Prostate gland (tissue), 2 donors: Measurements from ENCODE around the gene UFD1. TPM values are rescaled to one million over a fixed set of nuclear protein-coding genes. Genes with fewer than 3 reads are reported as not detected.

Source experiments
- DNase-seq: peaks from one replicate; pipeline ENCODE4 v3.0.0-alpha.2; 2019; ENCODE audit warnings: low spot score
- H3K27ac ChIP-seq, 2 donors: fragments of 200-600 bp; sonication (generic); 2 replicates each; pipeline ENCODE4 v1.5.1; 2017 to 2019
- H3K27me3 ChIP-seq: fragments of 200-600 bp; sonication (generic); replicated peaks from 2 replicates; pipeline ENCODE4 v1.5.1; 2019; ENCODE audit not compliant: insufficient read depth
- H3K36me3 ChIP-seq, 2 donors: fragments of 200-600 bp; sonication (generic); 1 replicate in 1 of 2; 2 replicates in 1 of 2; pipeline versions ENCODE4 v1.5.1 to v1.8.1; 2017 to 2019
- H3K4me1 ChIP-seq: fragments of 200-600 bp; sonication (generic); replicated peaks from 2 replicates; pipeline ENCODE4 v1.5.1; 2019
- H3K4me3 ChIP-seq, 2 donors: fragments of 200-600 bp; sonication (generic); 2 replicates each; pipeline ENCODE4 v1.5.1; 2017 to 2019
- H3K9me3 ChIP-seq: fragments of 200-600 bp; sonication (generic); 2 replicates; pipeline ENCODE4 v1.5.1; 2017
- POLR2A ChIP-seq: fragments of 450-650 bp; IDR thresholded peaks from one replicate; pipeline ENCODE4 v1.6.1; 2016; ENCODE audit warnings: antibody characterized with exemption, mild to moderate bottlenecking
- POLR2AphosphoS5 ChIP-seq: sonication (generic); formaldehyde crosslinking; IDR thresholded peaks from one replicate; pipeline ENCODE4 v1.6.1; 2017; ENCODE audit warnings: antibody characterized with exemption
- WGBS: methylation state at CpG from one replicate; pipeline ENCODE4 v1.1.5; 2018; 5-methylcytosine and 5-hydroxymethylcytosine counted together
- intact Hi-C: fragments of 100-400 bp; cut with DNase I; formaldehyde crosslinking; loops from one replicate; pipeline ENCODE4 v1.14.2; 2022
- total RNA-seq, 2 donors: library from RNA; depleted of rRNA; stranded (reverse); fragments of >200 nt; gene quantifications; one replicate each; pipeline ENCODE4 v1.1.0, GENCODE V29; 2016
- TF ChIP-seq, protein P1 (sequence below), 4 experiments: fragments of 200-600 bp in 2 of 4; fragments of 450-650 bp in 2 of 4; sonication (generic) in 2 of 4; IDR thresholded peaks; 1 replicate in 3 of 4; 2 replicates in 1 of 4; pipeline ENCODE4 v1.5.1; 2016 to 2019; ENCODE audit warnings: antibody characterized with exemption in 4 of 4, mild to moderate bottlenecking in 2 of 4, moderate library complexity in 2 of 4

The UFD1 gene
- total RNA-seq, 2 donors from 2014 or later, result 29.9 to 38.2 TPM

DNA sequence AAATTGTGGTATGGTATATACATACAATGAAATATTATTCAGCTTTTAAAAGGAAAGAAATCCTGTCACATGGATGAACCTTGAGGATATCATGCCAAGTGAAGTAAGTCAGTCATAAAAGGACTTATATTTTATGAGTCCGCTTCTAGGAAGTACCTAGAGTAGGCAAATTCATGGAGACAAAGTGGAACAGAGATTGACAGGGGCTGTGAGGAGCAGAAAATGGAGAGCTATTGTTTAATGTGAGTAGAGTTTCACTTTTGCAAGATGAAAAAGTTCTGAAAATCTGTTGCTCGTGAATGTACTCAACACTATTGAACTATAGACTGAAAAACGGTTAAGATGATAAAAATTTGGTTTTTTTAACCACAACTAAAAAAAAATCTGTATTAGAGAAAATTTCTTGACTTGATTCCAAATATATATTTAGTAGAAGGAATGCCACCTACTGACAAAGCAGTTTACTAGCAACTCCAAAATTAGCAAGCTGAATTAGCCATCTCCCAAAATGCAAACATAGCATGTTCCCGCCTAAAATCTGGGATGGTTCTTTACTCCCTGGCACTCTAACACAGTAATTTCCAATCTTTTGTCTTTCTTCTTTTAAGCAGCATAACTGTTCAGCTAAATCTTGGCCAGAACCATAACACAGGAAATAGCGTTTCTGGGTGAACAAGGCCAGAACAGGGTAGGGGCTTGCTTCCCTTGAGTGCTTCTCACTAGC lies 1.5 kb downstream of the UFD1 start:
- Histone ChIP-seq H3K9me3 (no peaks in the 10 kb centered on the region), H3K27me3 (no peaks in the 10 kb centered on the region), H3K4me3 (peak overlapping the region; percentile 71 to 77), H3K27ac (peak overlapping the region; percentile 93 to 96), H3K4me1 (peaks cover 5% of the 10 kb centered on the region), H3K36me3 (peaks cover 0 to under 1% of the 10 kb centered on the region in 2 donors)
- TF ChIP-seq POLR2AphosphoS5, result peak; percentile 4
- TF ChIP-seq POLR2A, result no peak
- TF ChIP-seq, protein P1, sequence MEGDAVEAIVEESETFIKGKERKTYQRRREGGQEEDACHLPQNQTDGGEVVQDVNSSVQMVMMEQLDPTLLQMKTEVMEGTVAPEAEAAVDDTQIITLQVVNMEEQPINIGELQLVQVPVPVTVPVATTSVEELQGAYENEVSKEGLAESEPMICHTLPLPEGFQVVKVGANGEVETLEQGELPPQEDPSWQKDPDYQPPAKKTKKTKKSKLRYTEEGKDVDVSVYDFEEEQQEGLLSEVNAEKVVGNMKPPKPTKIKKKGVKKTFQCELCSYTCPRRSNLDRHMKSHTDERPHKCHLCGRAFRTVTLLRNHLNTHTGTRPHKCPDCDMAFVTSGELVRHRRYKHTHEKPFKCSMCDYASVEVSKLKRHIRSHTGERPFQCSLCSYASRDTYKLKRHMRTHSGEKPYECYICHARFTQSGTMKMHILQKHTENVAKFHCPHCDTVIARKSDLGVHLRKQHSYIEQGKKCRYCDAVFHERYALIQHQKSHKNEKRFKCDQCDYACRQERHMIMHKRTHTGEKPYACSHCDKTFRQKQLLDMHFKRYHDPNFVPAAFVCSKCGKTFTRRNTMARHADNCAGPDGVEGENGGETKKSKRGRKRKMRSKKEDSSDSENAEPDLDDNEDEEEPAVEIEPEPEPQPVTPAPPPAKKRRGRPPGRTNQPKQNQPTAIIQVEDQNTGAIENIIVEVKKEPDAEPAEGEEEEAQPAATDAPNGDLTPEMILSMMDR (IDR thresholded peaks at IDR 0.05), result no peak
- 24% methylated on average over 5 of the region's 5 CpGs for WGBS
- intact Hi-C loops, result loop anchor here (2.0 to 10.0 kb wide), 4 partner anchors 35 to 333 kb away; partner anchors contain the start of genes CLTCL1 and ESS2
- no peak for DNase-seq

DNA sequence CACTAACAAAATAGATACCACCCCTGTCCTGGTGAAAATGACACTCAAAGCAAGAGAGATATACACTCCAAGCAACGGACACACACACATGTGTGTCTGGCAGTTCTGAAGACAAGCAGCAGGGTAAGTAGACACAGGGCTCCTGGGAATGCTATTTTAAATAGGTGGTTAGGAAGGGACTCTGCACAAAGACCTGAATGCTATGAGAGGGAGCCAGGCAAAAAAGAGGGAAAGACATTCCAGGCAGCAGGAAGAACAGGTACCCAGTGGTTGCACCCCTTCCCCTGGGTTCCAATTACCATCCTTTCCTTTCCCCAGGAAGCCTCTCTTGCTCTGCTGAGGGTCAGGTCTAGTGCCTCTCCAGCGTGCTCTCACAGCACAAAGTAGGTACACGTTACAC lies 3.0 kb downstream of the UFD1 start:
- TF ChIP-seq POLR2A (no peak), POLR2AphosphoS5 (no peak)
- TF ChIP-seq, protein P1 (IDR thresholded peaks at IDR 0.05), result no peak
- intact Hi-C loops, result loop anchor here (5.0 to 10.0 kb wide), 3 partner anchors 34 to 331 kb away; partner anchors contain the start of genes CLTCL1 and ESS2
- no peak overlapping the region for H3K4me3 ChIP-seq
- no peaks in the 10 kb centered on the region for H3K27me3 ChIP-seq
- WGBS, result 76% methylated on average over 3 of the region's 3 CpGs
- peaks cover 7 to 10% of the 10 kb centered on the region in 2 donors for H3K36me3 ChIP-seq
- no peaks in the 10 kb centered on the region for H3K9me3 ChIP-seq
- H3K4me1 ChIP-seq, result peaks cover 5% of the 10 kb centered on the region
- no peak for DNase-seq
- H3K27ac ChIP-seq, result peak overlapping the region in 1 of 2 donors; percentile 39

DNA sequence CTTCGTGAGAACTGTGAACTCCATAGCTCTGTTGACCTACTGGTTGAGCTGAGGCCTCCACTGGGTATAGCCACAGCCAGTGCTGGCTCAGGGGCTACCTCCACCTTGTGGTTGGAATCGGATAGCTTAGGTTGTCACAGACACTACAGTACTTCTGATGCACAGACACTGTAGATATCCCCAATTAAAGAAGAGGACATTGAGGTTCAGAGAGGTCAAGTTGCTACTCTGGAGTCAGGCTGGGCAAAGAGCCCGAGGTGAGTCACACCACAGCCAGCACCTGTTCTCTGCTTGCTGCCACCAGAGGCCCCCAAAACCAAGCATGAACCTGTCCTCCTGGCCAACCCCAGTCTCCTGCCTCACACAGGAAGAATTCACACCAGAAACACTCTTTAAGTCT lies 5.4 kb downstream of the UFD1 start:
- Histone ChIP-seq H3K4me1 (peaks cover 5% of the 10 kb centered on the region), H3K9me3 (no peaks in the 10 kb centered on the region), H3K36me3 (peaks cover 12 to 27% of the 10 kb centered on the region in 2 donors), H3K27me3 (no peaks in the 10 kb centered on the region), H3K27ac (no peak overlapping the region), H3K4me3 (no peak overlapping the region)
- 66% methylated on average over 3 of the region's 3 CpGs for WGBS
- intact Hi-C loops, result loop anchor here (10.0 kb wide), 1 partner anchor 329 kb away; the partner anchor contains the start of gene ESS2
- DNase-seq, result no peak
- TF ChIP-seq, protein P1 (IDR thresholded peaks at IDR 0.05), result no peak
- TF ChIP-seq POLR2A (no peak), POLR2AphosphoS5 (no peak)

DNA sequence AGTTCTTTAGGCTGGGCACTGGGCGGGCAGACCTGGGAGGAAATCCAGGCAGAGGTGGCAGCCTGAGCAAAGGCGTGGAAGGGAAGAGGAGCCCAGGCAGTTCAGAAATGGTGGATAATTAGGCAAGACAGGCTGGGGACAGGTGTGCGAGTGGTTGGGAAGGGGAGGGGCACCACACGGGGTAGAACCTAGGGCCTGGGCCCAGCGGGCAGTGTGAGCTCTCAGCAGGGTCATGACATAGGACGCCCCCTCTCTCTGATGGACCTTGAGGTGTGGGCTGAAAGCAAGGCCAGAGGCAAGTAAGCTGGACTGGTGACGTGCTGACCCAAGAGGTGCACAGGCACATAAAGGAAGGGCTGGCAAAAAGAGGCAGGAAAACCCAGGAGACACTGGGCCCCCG lies 6.8 kb downstream of the UFD1 start:
- Histone ChIP-seq H3K27me3 (no peaks in the 10 kb centered on the region), H3K4me1 (no peaks in the 10 kb centered on the region), H3K4me3 (no peak overlapping the region), H3K9me3 (no peaks in the 10 kb centered on the region), H3K27ac (no peak overlapping the region), H3K36me3 (peaks cover 18 to 40% of the 10 kb centered on the region in 2 donors)
- intact Hi-C loops, result loop anchor here (10.0 kb wide), 1 partner anchor 327 kb away; the partner anchor contains the start of gene ESS2
- TF ChIP-seq POLR2A (no peak), POLR2AphosphoS5 (no peak)
- TF ChIP-seq, protein P1 (IDR thresholded peaks at IDR 0.05), result no peak
- DNase-seq, result no peak
- WGBS, result 92% methylated on average over 8 of the region's 8 CpGs
